HEK293 (cell line): Measurements from ENCODE around the gene CAPRIN1.

ENCODE experiments used
- ATF2 ChIP-seq: fragments of 450-650 bp; formaldehyde crosslinking; IDR thresholded peaks from 2 replicates; pipeline ENCODE4 v1.5.1; 2016; ENCODE audit warnings: missing biosample characterization, missing genetic modification characterization, low read depth
- CTCF ChIP-seq: fragments of 450-650 bp; formaldehyde crosslinking; IDR thresholded peaks from 2 replicates; pipeline ENCODE4 v1.5.1; 2016; ENCODE audit warnings: missing biosample characterization, missing genetic modification characterization
- KLF9 ChIP-seq: fragments of 450-650 bp; formaldehyde crosslinking; IDR thresholded peaks from 2 replicates; pipeline ENCODE4 v1.5.1; 2016; ENCODE audit warnings: missing biosample characterization, missing genetic modification characterization, low read depth
- REST ChIP-seq: fragments of 450-650 bp; formaldehyde crosslinking; IDR thresholded peaks from 2 replicates; pipeline ENCODE4 v1.5.1; 2016; ENCODE audit warnings: missing biosample characterization, missing genetic modification characterization
- SALL2 ChIP-seq: fragments of 450-650 bp; formaldehyde crosslinking; IDR thresholded peaks from 2 replicates; pipeline ENCODE4 v1.5.0; 2017; ENCODE audit warnings: missing biosample characterization, mild to moderate bottlenecking, missing genetic modification characterization, borderline replicate concordance
- SP3 ChIP-seq: fragments of 450-650 bp; formaldehyde crosslinking; IDR thresholded peaks from 2 replicates; pipeline ENCODE4 v1.5.1; 2016; ENCODE audit warnings: missing biosample characterization, missing genetic modification characterization
- ZBTB21 ChIP-seq: fragments of 450-650 bp; formaldehyde crosslinking; IDR thresholded peaks from 2 replicates; pipeline ENCODE4 v1.5.1; 2017; ENCODE audit warnings: missing biosample characterization, missing genetic modification characterization
- ZNF580 ChIP-seq: fragments of 450-650 bp; formaldehyde crosslinking; IDR thresholded peaks from 2 replicates; pipeline ENCODE4 v1.5.1; 2016; ENCODE audit warnings: missing biosample characterization, missing genetic modification characterization
- ZNF623 ChIP-seq: fragments of 450-650 bp; formaldehyde crosslinking; IDR thresholded peaks from 2 replicates; pipeline ENCODE4 v1.5.1; 2016; ENCODE audit warnings: missing biosample characterization, missing genetic modification characterization
- ZNF692 ChIP-seq: fragments of 450-650 bp; formaldehyde crosslinking; IDR thresholded peaks from 2 replicates; pipeline ENCODE4 v1.5.1; 2016; ENCODE audit warnings: missing biosample characterization, missing genetic modification characterization
- TF ChIP-seq, protein P1 (sequence below): fragments of 450-650 bp; formaldehyde crosslinking; IDR thresholded peaks from 2 replicates; pipeline ENCODE4 v1.5.1; 2017; ENCODE audit warnings: missing biosample characterization, missing genetic modification characterization

- TF ChIP-seq SALL2 (tag by site-specific recombination) (no peak), KLF9 (tag by site-specific recombination) (no peak), CTCF (no peak), REST (tag by site-specific recombination) (no peak), ZNF580 (tag by site-specific recombination) (no peak), ZBTB21 (tag by site-specific recombination) (no peak), ATF2 (tag by site-specific recombination) (no peak), SP3 (tag by site-specific recombination) (no peak), ZNF623 (no peak), ZNF692 (tag by site-specific recombination) (no peak)
- TF ChIP-seq, protein P1, sequence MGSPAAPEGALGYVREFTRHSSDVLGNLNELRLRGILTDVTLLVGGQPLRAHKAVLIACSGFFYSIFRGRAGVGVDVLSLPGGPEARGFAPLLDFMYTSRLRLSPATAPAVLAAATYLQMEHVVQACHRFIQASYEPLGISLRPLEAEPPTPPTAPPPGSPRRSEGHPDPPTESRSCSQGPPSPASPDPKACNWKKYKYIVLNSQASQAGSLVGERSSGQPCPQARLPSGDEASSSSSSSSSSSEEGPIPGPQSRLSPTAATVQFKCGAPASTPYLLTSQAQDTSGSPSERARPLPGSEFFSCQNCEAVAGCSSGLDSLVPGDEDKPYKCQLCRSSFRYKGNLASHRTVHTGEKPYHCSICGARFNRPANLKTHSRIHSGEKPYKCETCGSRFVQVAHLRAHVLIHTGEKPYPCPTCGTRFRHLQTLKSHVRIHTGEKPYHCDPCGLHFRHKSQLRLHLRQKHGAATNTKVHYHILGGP (tag by site-specific recombination): no peak
These were observed 97.7 kb downstream of the CAPRIN1 start for GRCh38 chr11:34149274-34149673.
